Calu3 (cell line): ENCODE measurements around the gene PPP2R3B. TPM values are rescaled to one million over a fixed set of nuclear protein-coding genes. Genes with fewer than 3 reads are reported as not detected.

ENCODE experiments used
- BruUV-seq: library from RNA; stranded (reverse); fragments of 400-500 nt; replicated peaks from 2 replicates; lab custom pipeline; 2021; lab: Mats Ljungman, UMichigan
- CTCF ChIA-PET: fragments of 300-600 bp; sonication (Branson Sonifier 250); formaldehyde crosslinking; loops from one replicate; lab custom pipeline; 2022; ENCODE audit warnings: antibody characterized with exemption; lab: Charles Lee
- DNase-seq: peaks from one replicate; pipeline ENCODE4 v3.0.0; 2022
- H3K27ac Mint-ChIP-seq: one replicate; pipeline ENCODE4 v1.8.0; 2022; ENCODE audit warnings: mixed read lengths; ENCODE audit not compliant: unreplicated experiment
- H3K27me3 Mint-ChIP-seq: one replicate; pipeline ENCODE4 v1.8.0; 2022; ENCODE audit warnings: mixed read lengths; ENCODE audit not compliant: unreplicated experiment
- H3K36me3 Mint-ChIP-seq: one replicate; pipeline ENCODE4 v1.8.0; 2022; ENCODE audit warnings: mild to moderate bottlenecking, moderate library complexity, mixed read lengths; ENCODE audit not compliant: insufficient read depth, unreplicated experiment
- H3K4me1 Mint-ChIP-seq: one replicate; pipeline ENCODE4 v1.8.0; 2022; ENCODE audit warnings: mild to moderate bottlenecking, low read depth, mixed read lengths; ENCODE audit not compliant: unreplicated experiment
- H3K4me3 Mint-ChIP-seq: one replicate; pipeline ENCODE4 v1.8.0; 2022; ENCODE audit warnings: mild to moderate bottlenecking, low read depth, moderate library complexity, mixed read lengths; ENCODE audit not compliant: unreplicated experiment
- H3K9me3 Mint-ChIP-seq: one replicate; pipeline ENCODE4 v1.8.0; 2022; ENCODE audit warnings: low read depth, mixed read lengths; ENCODE audit not compliant: unreplicated experiment
- CTCF ChIP-seq: fragments of 200-600 bp; IDR thresholded peaks from one replicate; pipeline ENCODE4 v1.8.0; 2022; ENCODE audit warnings: antibody characterized with exemption; ENCODE audit not compliant: unreplicated experiment
- intact Hi-C: fragments of 100-400 bp; cut with micrococcal nuclease; formaldehyde crosslinking; loops from one replicate; pipeline ENCODE4 v1.10.0; 2022; ENCODE audit not compliant: unreplicated experiment
- total RNA-seq: library from RNA; stranded (reverse); gene quantifications from 2 replicates; pipeline ENCODE4 v1.2.3, GENCODE V29; 2022

PPP2R3B gene
- total RNA-seq, 1 experiment from 2014 or later, result 25.4 TPM

- DNase-seq, result no peak
- no peak for TF ChIP-seq CTCF
- CTCF ChIA-PET, result no interaction called here
- Mint-ChIP-seq H3K4me3 (no peak overlapping the region), H3K4me1 (no peaks in the 10 kb centered on the region), H3K9me3 (peaks cover 3% of the 10 kb centered on the region), H3K27ac (no peak overlapping the region), H3K27me3 (no peaks in the 10 kb centered on the region), H3K36me3 (peaks cover 39% of the 10 kb centered on the region)
- intact Hi-C loops, result no loop called here
- BruUV-seq, result no TSS peak
Measured at GRCh38 chrX:335758-336155, 51.0 kb downstream of the PPP2R3B start.

GRCh38 chrX:334971-335757 is 51.5 kb downstream of the PPP2R3B start:
- no peak for DNase-seq
- H3K27me3 Mint-ChIP-seq, result no peaks in the 10 kb centered on the region

DNA sequence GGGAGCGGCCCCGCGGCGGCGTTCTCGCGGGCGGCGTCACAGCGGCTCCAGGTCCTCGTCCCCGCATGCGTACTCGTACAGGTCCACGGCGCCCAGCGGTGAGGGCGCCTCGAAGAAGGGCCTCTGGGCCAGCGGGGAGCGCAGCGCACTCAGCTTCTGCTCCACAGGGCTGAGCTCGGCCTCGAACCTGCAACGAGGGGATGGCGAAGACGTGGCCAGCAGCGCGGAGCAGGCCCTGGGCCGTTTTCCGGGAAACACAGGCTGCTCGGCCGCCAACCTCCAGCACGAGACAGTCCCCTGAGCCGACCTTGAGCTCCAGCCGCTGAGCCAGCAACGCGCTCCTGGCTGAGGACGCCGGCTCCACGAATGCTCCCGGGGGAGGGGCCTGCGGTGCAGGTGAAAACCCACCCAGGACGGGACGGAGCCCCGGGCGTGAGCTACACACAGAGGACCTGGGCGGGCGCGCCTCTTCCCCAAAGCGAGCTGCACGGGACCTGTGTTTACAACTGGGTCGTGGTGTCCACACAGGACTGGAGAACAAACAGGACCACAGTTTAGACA is 52.3 kb downstream of the PPP2R3B start:
- H3K27me3 Mint-ChIP-seq, result no peaks in the 10 kb centered on the region
- CTCF ChIA-PET, result no interaction called here
- intact Hi-C loops, result no loop called here
- H3K4me3 Mint-ChIP-seq, result no peak overlapping the region
- no peak overlapping the region for H3K27ac Mint-ChIP-seq
- no peaks in the 10 kb centered on the region for H3K4me1 Mint-ChIP-seq
- peaks cover 3% of the 10 kb centered on the region for H3K9me3 Mint-ChIP-seq
- peaks cover 44% of the 10 kb centered on the region for H3K36me3 Mint-ChIP-seq
- no peak for DNase-seq
- TF ChIP-seq CTCF, result no peak
- no TSS peak for BruUV-seq

More at GRCh38 chrX:334971-335757, 51.5 kb downstream of the PPP2R3B start:
- no peak for TF ChIP-seq CTCF
- no peak overlapping the region for H3K4me3 Mint-ChIP-seq
- BruUV-seq, result no TSS peak
- H3K4me1 Mint-ChIP-seq, result no peaks in the 10 kb centered on the region
- peaks cover 3% of the 10 kb centered on the region for H3K9me3 Mint-ChIP-seq
- CTCF ChIA-PET, result no interaction called here
- intact Hi-C loops, result no loop called here
- H3K36me3 Mint-ChIP-seq, result peaks cover 39% of the 10 kb centered on the region
- no peak overlapping the region for H3K27ac Mint-ChIP-seq

DNA sequence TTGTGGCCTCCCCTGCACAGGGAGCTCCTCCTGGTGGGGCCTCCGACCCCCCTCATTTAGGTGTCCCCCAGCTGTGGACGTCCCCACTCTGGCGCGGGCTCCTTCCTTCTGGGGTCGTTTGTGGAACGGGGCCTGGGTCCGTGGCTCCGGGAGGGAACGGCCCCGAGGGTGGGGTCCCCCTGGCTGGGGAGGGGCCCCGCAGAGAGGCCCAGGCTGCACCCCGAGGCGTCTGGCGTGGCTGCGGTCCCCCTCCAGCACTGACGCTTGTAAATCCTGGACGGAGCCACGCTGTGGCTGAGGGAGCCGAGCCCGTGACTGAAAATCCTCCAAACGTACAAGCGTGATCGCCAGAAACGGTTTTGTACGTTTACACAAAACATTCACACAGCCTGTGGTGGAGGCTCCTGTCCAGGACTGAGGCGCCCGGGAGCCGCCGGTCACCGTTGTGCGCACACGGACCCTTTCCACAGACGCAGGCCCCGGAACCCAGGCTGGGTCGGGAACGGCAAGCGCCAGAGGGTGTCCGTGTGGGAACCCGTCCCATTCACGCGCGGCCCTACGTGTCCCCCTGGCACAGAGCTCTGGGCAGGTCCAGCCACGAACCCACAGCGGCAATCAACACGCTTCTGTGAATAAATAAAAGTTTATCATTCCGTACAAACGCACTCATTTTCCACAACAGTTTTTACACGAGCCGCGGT is 52.9 kb downstream of the PPP2R3B start:
- no peak for TF ChIP-seq CTCF
- peaks cover 3% of the 10 kb centered on the region for H3K9me3 Mint-ChIP-seq
- no TSS peak for BruUV-seq
- no peak overlapping the region for H3K4me3 Mint-ChIP-seq
- peaks cover 42% of the 10 kb centered on the region for H3K36me3 Mint-ChIP-seq
- DNase-seq, result no peak
- H3K27me3 Mint-ChIP-seq, result no peaks in the 10 kb centered on the region
- no peak overlapping the region for H3K27ac Mint-ChIP-seq
- intact Hi-C loops, result no loop called here
- H3K4me1 Mint-ChIP-seq, result no peaks in the 10 kb centered on the region
- CTCF ChIA-PET, result no interaction called here
